HEK293 (cell line): Measurements from ENCODE around the gene ARSJ.

Experiments used
- CTCF ChIA-PET: fragments of 350-600 bp; formaldehyde crosslinking; extraction: SDS; loops from one replicate; lab custom pipeline; 2021; ENCODE audit warnings: antibody characterized with exemption; lab: Yijun Ruan, JAX
- POLR2A ChIA-PET: fragments of 300-600 bp; formaldehyde crosslinking; extraction: SDS; loops from one replicate; lab custom pipeline; 2020; ENCODE audit warnings: antibody characterized with exemption, inconsistent platforms; lab: Yijun Ruan, JAX
- H3K27ac ChIP-seq: fragments of 200-500 bp; sonication (Bioruptor generic); 2 replicates; pipeline ENCODE4 v1.5.1; 2014; ENCODE audit warnings: low read depth, low read length, control low read depth, inconsistent platforms; ENCODE audit errors: extremely low read depth
- H3K36me3 ChIP-seq, 2 experiments: fragments of 200-500 bp in 1 of 2; sonication (Bioruptor generic) in 1 of 2; 1 replicate in 1 of 2; 2 replicates in 1 of 2; pipeline ENCODE4 v1.5.1; 2014 to 2017; ENCODE audit warnings: inconsistent platforms in 2 of 2, low read length in 2 of 2; ENCODE audit not compliant: control insufficient read depth in 2 of 2, insufficient read depth in 1 of 2
- H3K4me1 ChIP-seq: fragments of 200-500 bp; sonication (Bioruptor generic); 2 replicates; pipeline ENCODE4 v1.5.1; 2014; ENCODE audit warnings: mild to moderate bottlenecking, low read length, inconsistent platforms; ENCODE audit not compliant: control insufficient read depth, insufficient read depth
- H3K4me3 ChIP-seq: 2 replicates; pipeline ENCODE4 v1.5.1; 2011; ENCODE audit warnings: low read depth, mild to moderate bottlenecking, control low read depth, low read length, moderate library complexity
- H3K9me3 ChIP-seq: fragments of 200-500 bp; sonication (Bioruptor generic); 2 replicates; pipeline ENCODE4 v1.5.1; 2014; ENCODE audit warnings: low read depth, low read length, inconsistent platforms; ENCODE audit not compliant: control insufficient read depth, insufficient read depth
- KLF7 ChIP-seq: fragments of 450-650 bp; formaldehyde crosslinking; IDR thresholded peaks from 2 replicates; pipeline ENCODE4 v1.5.1; 2016; ENCODE audit warnings: missing biosample characterization, missing genetic modification characterization, borderline replicate concordance
- OSR2 ChIP-seq: fragments of 450-650 bp; formaldehyde crosslinking; IDR thresholded peaks from 2 replicates; pipeline ENCODE4 v1.5.1; 2016; ENCODE audit warnings: missing biosample characterization, missing genetic modification characterization
- SCRT1 ChIP-seq: fragments of 450-650 bp; formaldehyde crosslinking; IDR thresholded peaks from 2 replicates; pipeline ENCODE4 v1.5.1; 2016; ENCODE audit warnings: missing biosample characterization, missing genetic modification characterization, borderline replicate concordance
- SP2 ChIP-seq: fragments of 450-650 bp; formaldehyde crosslinking; IDR thresholded peaks from 2 replicates; pipeline ENCODE4 v1.5.1; 2016; ENCODE audit warnings: missing biosample characterization, missing genetic modification characterization
- ZBTB1 ChIP-seq: fragments of 450-650 bp; formaldehyde crosslinking; IDR thresholded peaks from 2 replicates; pipeline ENCODE4 v1.5.1; 2016; ENCODE audit warnings: missing biosample characterization, missing genetic modification characterization
- ZBTB8A ChIP-seq: fragments of 450-650 bp; formaldehyde crosslinking; IDR thresholded peaks from 2 replicates; pipeline ENCODE4 v1.5.1; 2016; ENCODE audit warnings: missing biosample characterization, missing genetic modification characterization
- ZFP69B ChIP-seq: fragments of 450-650 bp; formaldehyde crosslinking; IDR thresholded peaks from 2 replicates; pipeline ENCODE4 v1.5.1; 2016; ENCODE audit warnings: missing biosample characterization, missing genetic modification characterization
- ZNF133 ChIP-seq: fragments of 450-650 bp; formaldehyde crosslinking; IDR thresholded peaks from 2 replicates; pipeline ENCODE4 v1.5.1; 2016; ENCODE audit warnings: missing biosample characterization, missing genetic modification characterization
- ZNF140 ChIP-seq: fragments of 450-650 bp; formaldehyde crosslinking; IDR thresholded peaks from 2 replicates; pipeline ENCODE4 v1.5.1; 2016; ENCODE audit warnings: missing biosample characterization, missing genetic modification characterization
- ZNF157 ChIP-seq: fragments of 450-650 bp; formaldehyde crosslinking; IDR thresholded peaks from 2 replicates; pipeline ENCODE4 v1.5.1; 2016; ENCODE audit warnings: missing biosample characterization, missing genetic modification characterization
- ZNF2 ChIP-seq: fragments of 450-650 bp; formaldehyde crosslinking; IDR thresholded peaks from 2 replicates; pipeline ENCODE4 v1.5.1; 2016; ENCODE audit warnings: missing biosample characterization, missing genetic modification characterization
- ZNF214 ChIP-seq: fragments of 450-650 bp; formaldehyde crosslinking; IDR thresholded peaks from 2 replicates; pipeline ENCODE4 v1.5.1; 2017; ENCODE audit warnings: missing biosample characterization, mild to moderate bottlenecking, missing genetic modification characterization, borderline replicate concordance
- ZNF239 ChIP-seq: fragments of 450-650 bp; formaldehyde crosslinking; IDR thresholded peaks from 2 replicates; pipeline ENCODE4 v1.5.1; 2016; ENCODE audit warnings: missing biosample characterization, missing genetic modification characterization
- ZNF292 ChIP-seq: fragments of 450-650 bp; formaldehyde crosslinking; IDR thresholded peaks from 2 replicates; pipeline ENCODE4 v1.5.1; 2016; ENCODE audit warnings: low read depth, missing biosample characterization, missing genetic modification characterization, borderline replicate concordance
- ZNF350 ChIP-seq: fragments of 450-650 bp; formaldehyde crosslinking; IDR thresholded peaks from 2 replicates; pipeline ENCODE4 v1.5.0; 2017; ENCODE audit warnings: missing biosample characterization, mild to moderate bottlenecking, missing genetic modification characterization
- ZNF426 ChIP-seq: fragments of 450-650 bp; formaldehyde crosslinking; IDR thresholded peaks from 2 replicates; pipeline ENCODE4 v1.5.1; 2017; ENCODE audit warnings: missing biosample characterization, missing genetic modification characterization, mild to moderate bottlenecking, inconsistent platforms, moderate library complexity
- ZNF433 ChIP-seq: fragments of 450-650 bp; formaldehyde crosslinking; IDR thresholded peaks from 2 replicates; pipeline ENCODE4 v1.5.1; 2016; ENCODE audit warnings: missing biosample characterization, missing genetic modification characterization, low read depth
- ZNF48 ChIP-seq: fragments of 450-650 bp; formaldehyde crosslinking; IDR thresholded peaks from 2 replicates; pipeline ENCODE4 v1.5.1; 2016; ENCODE audit warnings: missing biosample characterization, missing genetic modification characterization
- ZNF501 ChIP-seq: fragments of 450-650 bp; formaldehyde crosslinking; IDR thresholded peaks from 2 replicates; pipeline ENCODE4 v1.5.1; 2016; ENCODE audit warnings: missing biosample characterization, missing genetic modification characterization
- ZNF596 ChIP-seq: fragments of 450-650 bp; IDR thresholded peaks from 2 replicates; pipeline ENCODE4 v1.5.0; 2018; ENCODE audit warnings: missing biosample characterization, mild to moderate bottlenecking, missing genetic modification characterization, moderate library complexity
- ZNF660 ChIP-seq: fragments of 450-650 bp; IDR thresholded peaks from 2 replicates; pipeline ENCODE4 v1.5.1; 2018; ENCODE audit warnings: missing biosample characterization, mild to moderate bottlenecking, missing genetic modification characterization
- ZNF664 ChIP-seq: fragments of 450-650 bp; formaldehyde crosslinking; IDR thresholded peaks from 2 replicates; pipeline ENCODE4 v1.5.1; 2016; ENCODE audit warnings: missing biosample characterization, missing genetic modification characterization
- ZNF768 ChIP-seq: fragments of 450-650 bp; formaldehyde crosslinking; IDR thresholded peaks from 2 replicates; pipeline ENCODE4 v1.5.1; 2018; ENCODE audit warnings: missing biosample characterization, mild to moderate bottlenecking, missing genetic modification characterization
- ZSCAN16 ChIP-seq: fragments of 450-650 bp; formaldehyde crosslinking; IDR thresholded peaks from 2 replicates; pipeline ENCODE4 v1.5.1; 2016; ENCODE audit warnings: missing biosample characterization, missing genetic modification characterization
- TF ChIP-seq, protein P1 (sequence below): fragments of 450-650 bp; formaldehyde crosslinking; IDR thresholded peaks from 2 replicates; pipeline ENCODE4 v1.5.1; 2016; ENCODE audit warnings: missing biosample characterization, missing genetic modification characterization
- TF ChIP-seq, protein P2 (sequence below): fragments of 450-650 bp; formaldehyde crosslinking; IDR thresholded peaks from 2 replicates; pipeline ENCODE4 v1.5.1; 2016; ENCODE audit warnings: missing biosample characterization, missing genetic modification characterization, low read depth
- TF ChIP-seq, protein P3 (sequence below): fragments of 450-650 bp; formaldehyde crosslinking; IDR thresholded peaks from 2 replicates; pipeline ENCODE4 v1.5.1; 2017; ENCODE audit warnings: missing biosample characterization, mild to moderate bottlenecking, missing genetic modification characterization, moderate library complexity
- TF ChIP-seq, protein P4 (sequence below): fragments of 450-650 bp; formaldehyde crosslinking; IDR thresholded peaks from 2 replicates; pipeline ENCODE4 v1.5.1; 2017; ENCODE audit warnings: missing biosample characterization, missing genetic modification characterization

ARSJ gene

GRCh38 chr4:113871080-113871479 lies 108.4 kb downstream of the ARSJ start:
- Histone ChIP-seq H3K36me3 (no peaks in the 10 kb centered on the region), H3K4me3 (no peak overlapping the region), H3K9me3 (no peaks in the 10 kb centered on the region), H3K4me1 (no peaks in the 10 kb centered on the region), H3K27ac (no peak overlapping the region)
- TF ChIP-seq ZNF433: no peak
- no peak for TF ChIP-seq ZNF133 (tag by site-specific recombination)
- no peak for TF ChIP-seq ZNF660 (tag by site-specific recombination)
- TF ChIP-seq ZNF501 (tag by site-specific recombination): no peak
- TF ChIP-seq ZNF239: no peak
- ChIA-PET CTCF (no interaction called here), POLR2A (no interaction called here)

GRCh38 chr4:113869743-113870375 lies 109.6 kb downstream of the ARSJ start:
- no peaks in the 10 kb centered on the region for H3K36me3 ChIP-seq
- no peak overlapping the region for H3K27ac ChIP-seq
- H3K4me1 ChIP-seq: no peaks in the 10 kb centered on the region
- CTCF ChIA-PET: interaction anchor here (0.7 kb wide), 1 partner anchor 111 kb away, joined by 4 read pairs; no protein-coding TSS in a partner anchor
- POLR2A ChIA-PET: no interaction called here
- H3K4me3 ChIP-seq: no peak overlapping the region
- H3K9me3 ChIP-seq: no peaks in the 10 kb centered on the region
- TF ChIP-seq ZNF157 (tag by site-specific recombination) (no peak), ZBTB1 (tag by site-specific recombination) (no peak), ZNF239 (no peak), ZNF292 (tag by site-specific recombination) (no peak), OSR2 (no peak), KLF7 (tag by site-specific recombination) (no peak), ZNF2 (no peak), ZNF214 (tag by site-specific recombination) (no peak), ZNF140 (tag by site-specific recombination) (no peak), ZNF350 (tag by site-specific recombination) (no peak), ZNF596 (tag by site-specific recombination) (no peak), ZSCAN16 (no peak)
- TF ChIP-seq, protein P1, sequence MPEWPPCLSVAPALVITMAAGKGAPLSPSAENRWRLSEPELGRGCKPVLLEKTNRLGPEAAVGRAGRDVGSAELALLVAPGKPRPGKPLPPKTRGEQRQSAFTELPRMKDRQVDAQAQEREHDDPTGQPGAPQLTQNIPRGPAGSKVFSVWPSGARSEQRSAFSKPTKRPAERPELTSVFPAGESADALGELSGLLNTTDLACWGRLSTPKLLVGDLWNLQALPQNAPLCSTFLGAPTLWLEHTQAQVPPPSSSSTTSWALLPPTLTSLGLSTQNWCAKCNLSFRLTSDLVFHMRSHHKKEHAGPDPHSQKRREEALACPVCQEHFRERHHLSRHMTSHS: no peak
- TF ChIP-seq, protein P2, sequence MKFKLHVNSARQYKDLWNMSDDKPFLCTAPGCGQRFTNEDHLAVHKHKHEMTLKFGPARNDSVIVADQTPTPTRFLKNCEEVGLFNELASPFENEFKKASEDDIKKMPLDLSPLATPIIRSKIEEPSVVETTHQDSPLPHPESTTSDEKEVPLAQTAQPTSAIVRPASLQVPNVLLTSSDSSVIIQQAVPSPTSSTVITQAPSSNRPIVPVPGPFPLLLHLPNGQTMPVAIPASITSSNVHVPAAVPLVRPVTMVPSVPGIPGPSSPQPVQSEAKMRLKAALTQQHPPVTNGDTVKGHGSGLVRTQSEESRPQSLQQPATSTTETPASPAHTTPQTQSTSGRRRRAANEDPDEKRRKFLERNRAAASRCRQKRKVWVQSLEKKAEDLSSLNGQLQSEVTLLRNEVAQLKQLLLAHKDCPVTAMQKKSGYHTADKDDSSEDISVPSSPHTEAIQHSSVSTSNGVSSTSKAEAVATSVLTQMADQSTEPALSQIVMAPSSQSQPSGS (tag by site-specific recombination): no peak

- no peaks in the 10 kb centered on the region for H3K9me3 ChIP-seq
- H3K36me3 ChIP-seq: no peaks in the 10 kb centered on the region
- ChIA-PET CTCF (interaction anchor here (0.7 kb wide), 1 partner anchor 60 kb away, joined by 3 read pairs; no protein-coding TSS in a partner anchor), POLR2A (no interaction called here)
- H3K4me3 ChIP-seq: no peak overlapping the region
- no peaks in the 10 kb centered on the region for H3K4me1 ChIP-seq
- H3K27ac ChIP-seq: no peak overlapping the region
- no peak for TF ChIP-seq ZNF664 (tag by site-specific recombination)
- no peak for TF ChIP-seq ZNF426 (tag by site-specific recombination)
- TF ChIP-seq, protein P3, sequence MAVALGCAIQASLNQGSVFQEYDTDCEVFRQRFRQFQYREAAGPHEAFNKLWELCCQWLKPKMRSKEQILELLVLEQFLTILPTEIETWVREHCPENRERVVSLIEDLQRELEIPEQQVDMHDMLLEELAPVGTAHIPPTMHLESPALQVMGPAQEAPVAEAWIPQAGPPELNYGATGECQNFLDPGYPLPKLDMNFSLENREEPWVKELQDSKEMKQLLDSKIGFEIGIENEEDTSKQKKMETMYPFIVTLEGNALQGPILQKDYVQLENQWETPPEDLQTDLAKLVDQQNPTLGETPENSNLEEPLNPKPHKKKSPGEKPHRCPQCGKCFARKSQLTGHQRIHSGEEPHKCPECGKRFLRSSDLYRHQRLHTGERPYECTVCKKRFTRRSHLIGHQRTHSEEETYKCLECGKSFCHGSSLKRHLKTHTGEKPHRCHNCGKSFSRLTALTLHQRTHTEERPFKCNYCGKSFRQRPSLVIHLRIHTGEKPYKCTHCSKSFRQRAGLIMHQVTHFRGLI (tag by site-specific recombination): no peak
- TF ChIP-seq SP2 (tag by site-specific recombination): no peak
- TF ChIP-seq SCRT1 (tag by site-specific recombination): no peak
- no peak for TF ChIP-seq ZBTB8A (tag by site-specific recombination)
- no peak for TF ChIP-seq ZNF157 (tag by site-specific recombination)
- no peak for TF ChIP-seq ZNF48 (tag by site-specific recombination)
- TF ChIP-seq, protein P1: no peak
- TF ChIP-seq, protein P4, sequence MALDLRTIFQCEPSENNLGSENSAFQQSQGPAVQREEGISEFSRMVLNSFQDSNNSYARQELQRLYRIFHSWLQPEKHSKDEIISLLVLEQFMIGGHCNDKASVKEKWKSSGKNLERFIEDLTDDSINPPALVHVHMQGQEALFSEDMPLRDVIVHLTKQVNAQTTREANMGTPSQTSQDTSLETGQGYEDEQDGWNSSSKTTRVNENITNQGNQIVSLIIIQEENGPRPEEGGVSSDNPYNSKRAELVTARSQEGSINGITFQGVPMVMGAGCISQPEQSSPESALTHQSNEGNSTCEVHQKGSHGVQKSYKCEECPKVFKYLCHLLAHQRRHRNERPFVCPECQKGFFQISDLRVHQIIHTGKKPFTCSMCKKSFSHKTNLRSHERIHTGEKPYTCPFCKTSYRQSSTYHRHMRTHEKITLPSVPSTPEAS (tag by site-specific recombination): no peak
- no peak for TF ChIP-seq ZFP69B (tag by site-specific recombination)
- no peak for TF ChIP-seq ZNF768 (tag by site-specific recombination)
Observed at GRCh38 chr4:113866611-113867010, 112.8 kb downstream of the ARSJ start.
